Gastroesophageal sphincter (tissue), 4 donors: ENCODE measurements around the gene CHST15. TPM values are rescaled to one million over a fixed set of nuclear protein-coding genes. Genes with fewer than 3 reads are reported as not detected.
A peak's percentile ranks its signal among the peaks of the same experiment; 100 is the strongest.

Source experiments
- ATAC-seq: fragments of 150-250 bp; one replicate; pipeline ENCODE4 v1.9.1; 2016; ENCODE audit warnings: mild to moderate bottlenecking, moderate library complexity
- H3K27ac ChIP-seq, 4 donors: fragments of 200-600 bp; sonication (generic) in 3 of 4; 1 replicate in 3 of 4; 2 replicates in 1 of 4; pipeline ENCODE4 v1.5.1; 2016 to 2019
- H3K27me3 ChIP-seq: fragments of 200-600 bp; sonication (generic); one replicate; pipeline ENCODE4 v1.5.1; 2019
- H3K36me3 ChIP-seq, 2 donors: fragments of 200-600 bp; sonication (generic); one replicate each; pipeline ENCODE4 v1.5.1; 2019; ENCODE audit warnings: control low read depth in 1 of 2
- H3K4me1 ChIP-seq, 3 donors: fragments of 200-600 bp; sonication (generic); 1 replicate in 2 of 3; 2 replicates in 1 of 3; pipeline ENCODE4 v1.5.1; 2016 to 2019; ENCODE audit warnings: control low read depth in 2 of 3
- H3K4me3 ChIP-seq, 2 donors: fragments of 200-600 bp; sonication (generic); one replicate each; pipeline ENCODE4 v1.5.1; 2019; ENCODE audit warnings: mild to moderate bottlenecking in 1 of 2, moderate library complexity in 1 of 2
- H3K9me3 ChIP-seq, 3 donors: fragments of 200-600 bp; sonication (generic); one replicate each; pipeline ENCODE4 v1.5.1; 2017 to 2019; ENCODE audit warnings: control low read depth in 2 of 3
- CTCF ChIP-seq, 4 experiments: fragments of 200-600 bp in 2 of 4; fragments of 450-650 bp in 2 of 4; sonication (generic) in 1 of 4; IDR thresholded peaks; one replicate each; pipeline ENCODE4 v1.5.1; 2017 to 2019; ENCODE audit warnings: antibody characterized with exemption in 4 of 4, mild to moderate bottlenecking in 2 of 4, moderate library complexity in 2 of 4
- EP300 ChIP-seq: sonication (generic); formaldehyde crosslinking; IDR thresholded peaks from one replicate; pipeline ENCODE4 v1.6.1; 2017; ENCODE audit warnings: antibody characterized with exemption, mild to moderate bottlenecking
- POLR2A ChIP-seq, 2 donors: fragments of 450-650 bp; IDR thresholded peaks; one replicate each; pipeline ENCODE4 v1.6.1; 2017; ENCODE audit warnings: antibody characterized with exemption in 2 of 2, mild to moderate bottlenecking in 2 of 2, moderate library complexity in 1 of 2
- POLR2AphosphoS5 ChIP-seq: sonication (generic); formaldehyde crosslinking; IDR thresholded peaks from one replicate; pipeline ENCODE4 v1.6.1; 2017; ENCODE audit warnings: antibody characterized with exemption
- WGBS, 2 donors: methylation state at CpG; one replicate each; pipeline ENCODE4 v1.1.5; 2018; ENCODE audit warnings: low coverage in 1 of 2; 5-methylcytosine and 5-hydroxymethylcytosine counted together
- total RNA-seq, 4 donors: library from RNA; depleted of rRNA; stranded (reverse); fragments of >200 nt; gene quantifications; one replicate each; pipeline ENCODE4 v1.1.0, GENCODE V29; 2016

Gene CHST15, protein sequence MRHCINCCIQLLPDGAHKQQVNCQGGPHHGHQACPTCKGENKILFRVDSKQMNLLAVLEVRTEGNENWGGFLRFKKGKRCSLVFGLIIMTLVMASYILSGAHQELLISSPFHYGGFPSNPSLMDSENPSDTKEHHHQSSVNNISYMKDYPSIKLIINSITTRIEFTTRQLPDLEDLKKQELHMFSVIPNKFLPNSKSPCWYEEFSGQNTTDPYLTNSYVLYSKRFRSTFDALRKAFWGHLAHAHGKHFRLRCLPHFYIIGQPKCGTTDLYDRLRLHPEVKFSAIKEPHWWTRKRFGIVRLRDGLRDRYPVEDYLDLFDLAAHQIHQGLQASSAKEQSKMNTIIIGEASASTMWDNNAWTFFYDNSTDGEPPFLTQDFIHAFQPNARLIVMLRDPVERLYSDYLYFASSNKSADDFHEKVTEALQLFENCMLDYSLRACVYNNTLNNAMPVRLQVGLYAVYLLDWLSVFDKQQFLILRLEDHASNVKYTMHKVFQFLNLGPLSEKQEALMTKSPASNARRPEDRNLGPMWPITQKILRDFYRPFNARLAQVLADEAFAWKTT
- 10 to 100 TPM; 63.5 to 87.5 (median 74.3) TPM for total RNA-seq

DNA sequence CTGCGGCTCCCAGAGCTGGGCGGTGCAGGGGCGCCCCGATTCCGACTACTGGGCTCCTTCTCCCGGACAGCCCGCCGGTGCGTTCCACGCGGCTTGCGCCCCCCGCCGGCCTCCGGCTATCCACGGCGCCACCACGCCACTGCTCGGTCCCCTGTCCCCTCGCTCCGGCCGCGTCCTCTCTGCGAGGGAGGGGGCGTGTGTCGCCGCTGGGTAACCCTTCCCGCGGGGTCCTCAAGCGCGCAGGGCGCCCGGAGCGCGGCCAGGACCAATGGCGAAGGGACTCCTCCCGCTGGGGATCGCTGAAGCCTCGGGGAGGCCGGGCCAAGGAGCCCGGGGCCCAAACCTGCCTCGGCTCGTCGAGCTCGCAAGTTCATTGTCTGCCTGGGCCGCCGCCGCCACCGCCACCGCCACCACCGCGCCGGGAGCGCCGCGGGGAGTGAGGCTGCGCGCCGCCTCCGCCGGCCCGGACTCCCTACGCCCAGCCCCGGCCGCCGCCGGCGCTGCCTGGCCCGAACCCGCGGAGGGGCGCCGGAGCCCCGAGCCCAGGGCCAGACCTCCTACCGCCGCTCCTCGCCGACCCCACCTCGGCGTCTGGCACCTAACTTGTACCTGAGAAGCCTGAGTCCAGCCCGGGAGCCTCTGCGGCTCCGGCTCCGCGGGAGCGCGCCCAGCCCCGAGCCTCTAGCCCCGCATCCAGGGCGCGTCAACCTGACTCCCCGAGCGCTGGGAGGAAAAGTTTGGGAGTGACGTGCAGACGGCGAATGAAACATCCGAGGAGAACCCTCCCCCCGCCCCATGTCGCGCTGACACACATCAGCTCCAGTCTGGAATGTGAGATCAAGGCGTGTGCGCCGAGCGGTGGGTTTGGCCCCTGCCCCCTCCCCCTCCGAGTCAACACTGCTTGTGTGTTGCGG lies at the start of gene CHST15:
Gene CHST15 (minus strand): TSS at position 739 of the 914 bp plus-strand sequence. CDS start 47,386 bp downstream, outside the sequence.
- peak; percentile 56 for ATAC-seq
- no peaks in the 10 kb centered on the region for H3K36me3 ChIP-seq
- no peaks in the 10 kb centered on the region for H3K27me3 ChIP-seq
- WGBS, 2 donors, result 0% methylated on average over 1 of the region's 106 CpGs; no CpG with 5 or more reads in 1 of the 2 donors
- H3K9me3 ChIP-seq, result no peaks in the 10 kb centered on the region
- peaks cover 2 to 80% (median 37%) of the 10 kb centered on the region in 3 donors for H3K4me1 ChIP-seq
- peak within 1 kb of the TSS; percentile 76 to 97 (median 96) for H3K27ac ChIP-seq
- peak within 1 kb of the TSS; percentile 54 to 89 for H3K4me3 ChIP-seq
- TF ChIP-seq EP300, result no peak
- TF ChIP-seq CTCF (IDR thresholded peaks at IDR 0.05), result peak in 3 of 4 experiments; percentile 22 to 61 (median 48)
- TF ChIP-seq POLR2AphosphoS5, result peak; percentile 95
- peak; percentile 88 to 93 for TF ChIP-seq POLR2A (IDR thresholded peaks at IDR 0.05)

- no peaks in the 10 kb centered on the region for H3K36me3 ChIP-seq
- TF ChIP-seq EP300, result no peak
- TF ChIP-seq POLR2AphosphoS5, result no peak
- TF ChIP-seq POLR2A (IDR thresholded peaks at IDR 0.05), result no peak
- TF ChIP-seq CTCF (IDR thresholded peaks at IDR 0.05), result no peak
- no peak overlapping the region for H3K27ac ChIP-seq
- no peak overlapping the region for H3K4me3 ChIP-seq
- peaks cover 0 to 38% (median 0%) of the 10 kb centered on the region in 3 donors for H3K4me1 ChIP-seq
- H3K27me3 ChIP-seq, result no peaks in the 10 kb centered on the region
- 86% methylated on average over 3 of the region's 6 CpGs; no CpG with 5 or more reads in 1 of the 2 donors for WGBS, 2 donors
- no peak for ATAC-seq
- H3K9me3 ChIP-seq, result no peaks in the 10 kb centered on the region
These were observed 49.6 kb upstream of the CHST15 start for GRCh38 chr10:124142960-124143359.

DNA sequence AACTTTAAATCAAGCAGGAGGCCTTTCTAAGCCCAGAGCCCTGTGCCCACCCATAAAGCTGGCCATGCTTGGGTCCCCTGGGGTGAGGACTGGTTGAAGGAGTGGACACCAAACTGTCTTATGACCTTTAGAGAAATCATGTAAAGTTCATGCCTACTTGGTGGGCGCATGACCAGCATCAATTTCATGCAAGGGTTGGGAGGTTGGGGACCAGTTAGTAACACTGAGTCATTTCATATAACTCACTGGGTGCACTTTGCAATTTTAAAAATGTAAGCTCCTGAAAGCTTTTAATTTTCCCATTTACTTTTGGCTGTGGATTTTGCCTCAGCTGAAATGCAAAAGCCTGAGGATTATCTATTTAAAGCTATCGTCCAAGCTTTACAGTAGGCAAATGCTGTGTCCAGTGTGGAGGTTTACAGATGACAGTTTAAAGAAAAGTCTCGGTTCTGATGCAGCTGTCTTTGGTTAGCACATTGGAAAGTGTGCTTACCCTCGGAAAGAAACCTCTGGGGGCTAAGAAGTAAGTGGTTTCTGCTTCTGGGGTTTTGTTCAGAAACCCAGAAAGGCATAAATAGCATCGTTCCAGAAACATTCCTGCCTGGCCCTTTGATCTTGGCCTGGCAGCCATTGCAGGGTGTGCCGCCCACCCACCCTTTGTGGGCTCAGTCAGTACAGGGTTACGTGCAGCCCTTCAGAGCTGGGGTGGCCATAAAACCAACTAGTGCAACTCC lies 48.8 kb upstream of the CHST15 start:
- TF ChIP-seq POLR2AphosphoS5, result no peak
- no peak for TF ChIP-seq CTCF (IDR thresholded peaks at IDR 0.05)
- TF ChIP-seq EP300, result no peak
- TF ChIP-seq POLR2A (IDR thresholded peaks at IDR 0.05), result no peak
- Histone ChIP-seq H3K36me3 (no peaks in the 10 kb centered on the region), H3K9me3 (no peaks in the 10 kb centered on the region), H3K4me3 (no peak overlapping the region), H3K27me3 (no peaks in the 10 kb centered on the region), H3K4me1 (peaks cover 0 to 42% (median 0%) of the 10 kb centered on the region in 3 donors), H3K27ac (no peak overlapping the region)
- ATAC-seq, result no peak
- 34 to 58% methylated on average over 4 to 5 of the region's 7 CpGs for WGBS, 2 donors

- H3K4me3 ChIP-seq, result no peak overlapping the region
- 65 to 70% methylated on average over 6 of the region's 6 CpGs for whole genome bisulfite sequencing, 2 donors
- no peaks in the 10 kb centered on the region for H3K27me3 ChIP-seq
- peaks cover 0 to 26% (median 0%) of the 10 kb centered on the region in 3 donors for H3K4me1 ChIP-seq
- H3K27ac ChIP-seq, result peak overlapping the region; percentile 49 to 77 (median 68)
- ATAC-seq, result peak; percentile 72
- no peak for TF ChIP-seq EP300
- peak in 3 of 4 experiments; percentile 14 to 57 (median 27) for TF ChIP-seq CTCF (IDR thresholded peaks at IDR 0.05)
- TF ChIP-seq POLR2A (IDR thresholded peaks at IDR 0.05), result no peak
- peak; percentile 80 for TF ChIP-seq POLR2AphosphoS5
- H3K9me3 ChIP-seq, result no peaks in the 10 kb centered on the region
- no peaks in the 10 kb centered on the region for H3K36me3 ChIP-seq
These were observed 45.5 kb upstream of the CHST15 start for GRCh38 chr10:124138883-124139348.
